Transverse colon (tissue), 3 donors: ENCODE measurements around the gene IL3.

Experiments used
- CTCF ChIP-seq, 5 experiments: fragments of 200-600 bp in 3 of 5; fragments of 450-650 bp in 2 of 5; sonication (generic) in 3 of 5; IDR thresholded peaks; 1 replicate in 2 of 5; 2 replicates in 3 of 5; pipeline ENCODE4 v1.5.1; 2016 to 2017; ENCODE audit warnings: antibody characterized with exemption in 5 of 5, inconsistent platforms in 3 of 5, mild to moderate bottlenecking in 2 of 5, moderate library complexity in 1 of 5
- EP300 ChIP-seq: sonication (generic); formaldehyde crosslinking; IDR thresholded peaks from one replicate; pipeline ENCODE4 v1.6.1; 2017; ENCODE audit warnings: antibody characterized with exemption, low read depth
- POLR2A ChIP-seq: fragments of 450-650 bp; IDR thresholded peaks from one replicate; pipeline ENCODE4 v1.6.1; 2016; ENCODE audit warnings: antibody characterized with exemption, mild to moderate bottlenecking, moderate library complexity

DNA sequence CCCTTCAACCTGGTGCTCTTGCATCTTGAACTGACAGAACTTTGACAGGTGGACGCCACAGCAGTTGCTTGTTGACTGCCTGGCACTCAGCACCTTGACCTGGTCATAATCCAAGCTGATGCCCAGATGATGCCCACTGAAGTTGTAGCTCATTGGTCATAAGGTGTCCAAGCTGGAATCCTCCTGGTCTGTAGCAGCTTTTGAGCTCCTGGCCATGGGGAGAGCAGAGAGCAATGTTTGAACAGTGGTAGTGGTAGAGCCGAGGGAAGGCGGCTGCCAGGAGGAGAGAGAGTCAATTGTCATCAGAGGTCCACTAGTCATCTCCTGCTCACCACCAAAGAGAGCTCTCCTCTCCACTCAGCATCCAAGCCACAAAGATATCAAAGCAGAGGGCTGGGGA is 36.4 kb downstream of the IL3 start:
- TF ChIP-seq CTCF (IDR thresholded peaks at IDR 0.05) (no peak), EP300 (no peak), POLR2A (no peak)
